GM10266 (cell line): ENCODE results near the gene CXCR4.

ENCODE experiments used
- DNase-seq: peaks from one replicate; pipeline ENCODE4 v3.0.0; 2012; ENCODE audit errors: extremely low spot score
- TF ChIP-seq, protein P1 (sequence below): IDR thresholded peaks from 2 replicates; pipeline ENCODE4 v1.5.1; 2012; ENCODE audit warnings: mild to moderate bottlenecking, low read depth; ENCODE audit not compliant: control insufficient read depth, insufficient read depth; ENCODE audit errors: missing control alignments

The CXCR4 gene

DNA sequence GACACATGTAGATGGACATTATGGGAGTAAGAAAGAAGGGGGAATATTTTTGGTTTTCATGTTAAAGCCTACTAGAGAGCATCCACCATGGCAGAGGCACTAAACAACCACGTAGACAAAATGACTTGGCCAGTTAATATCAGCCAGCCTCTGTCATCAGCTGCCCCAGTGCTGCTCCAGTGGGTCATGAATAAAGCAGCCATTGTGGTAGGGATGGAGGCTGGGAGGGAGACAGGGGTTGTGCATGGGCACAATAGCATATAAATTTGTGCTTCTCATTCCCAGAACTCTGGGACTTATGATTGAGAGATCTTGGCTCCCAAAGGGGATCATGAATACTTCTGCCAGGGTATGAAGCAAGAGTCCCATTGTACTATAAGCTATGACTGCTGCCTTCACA lies 31.1 kb upstream of the CXCR4 start:
- TF ChIP-seq, protein P1, sequence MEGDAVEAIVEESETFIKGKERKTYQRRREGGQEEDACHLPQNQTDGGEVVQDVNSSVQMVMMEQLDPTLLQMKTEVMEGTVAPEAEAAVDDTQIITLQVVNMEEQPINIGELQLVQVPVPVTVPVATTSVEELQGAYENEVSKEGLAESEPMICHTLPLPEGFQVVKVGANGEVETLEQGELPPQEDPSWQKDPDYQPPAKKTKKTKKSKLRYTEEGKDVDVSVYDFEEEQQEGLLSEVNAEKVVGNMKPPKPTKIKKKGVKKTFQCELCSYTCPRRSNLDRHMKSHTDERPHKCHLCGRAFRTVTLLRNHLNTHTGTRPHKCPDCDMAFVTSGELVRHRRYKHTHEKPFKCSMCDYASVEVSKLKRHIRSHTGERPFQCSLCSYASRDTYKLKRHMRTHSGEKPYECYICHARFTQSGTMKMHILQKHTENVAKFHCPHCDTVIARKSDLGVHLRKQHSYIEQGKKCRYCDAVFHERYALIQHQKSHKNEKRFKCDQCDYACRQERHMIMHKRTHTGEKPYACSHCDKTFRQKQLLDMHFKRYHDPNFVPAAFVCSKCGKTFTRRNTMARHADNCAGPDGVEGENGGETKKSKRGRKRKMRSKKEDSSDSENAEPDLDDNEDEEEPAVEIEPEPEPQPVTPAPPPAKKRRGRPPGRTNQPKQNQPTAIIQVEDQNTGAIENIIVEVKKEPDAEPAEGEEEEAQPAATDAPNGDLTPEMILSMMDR, result no peak
- DNase-seq, result no peak

- DNase-seq, result no peak
These were observed 28.6 kb upstream of the CXCR4 start for GRCh38 chr2:136146564-136146963.

DNA sequence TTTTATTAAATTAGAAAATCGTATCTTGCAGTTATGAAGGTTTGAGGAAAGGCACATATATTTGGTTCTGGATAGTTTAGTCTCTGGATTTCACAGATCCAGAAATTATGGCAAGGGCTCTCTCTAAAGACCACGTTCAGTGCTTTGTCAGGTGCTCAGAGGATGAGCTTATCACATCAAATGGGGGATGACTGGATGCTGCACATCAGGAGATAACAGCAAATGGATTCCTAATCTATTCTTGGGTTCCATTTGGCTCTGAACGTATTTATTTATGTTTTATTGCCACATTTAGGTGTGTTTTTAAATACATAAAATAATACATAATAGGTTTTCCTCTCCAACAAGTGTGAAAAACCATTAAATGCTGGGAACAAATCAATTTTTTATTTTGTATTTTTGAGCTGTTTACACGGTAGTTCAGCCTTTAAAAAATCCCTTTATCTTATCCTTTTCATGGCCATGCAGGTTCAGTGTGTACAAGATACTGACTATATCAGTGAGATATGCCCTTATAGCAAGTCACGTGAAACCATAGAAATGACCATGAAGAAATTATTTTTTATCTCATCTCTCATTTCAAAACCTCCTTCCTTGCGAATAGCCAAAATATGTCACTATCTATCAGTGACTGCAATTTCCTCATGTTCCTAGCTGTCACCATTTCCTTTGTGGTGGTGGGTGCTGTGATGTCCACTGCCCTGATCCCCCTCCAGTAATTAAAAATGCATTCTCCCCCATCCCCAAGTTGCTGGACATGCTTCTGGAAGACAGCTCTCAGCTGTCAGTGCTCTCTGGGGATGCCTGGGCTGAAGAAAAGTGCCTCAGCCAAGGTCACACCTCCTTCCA lies 25.9 kb upstream of the CXCR4 start:
- TF ChIP-seq, protein P1, result no peak
- DNase-seq, result no peak

More at GRCh38 chr2:136146564-136146963, 28.6 kb upstream of the CXCR4 start:
- TF ChIP-seq, protein P1, result no peak

DNA sequence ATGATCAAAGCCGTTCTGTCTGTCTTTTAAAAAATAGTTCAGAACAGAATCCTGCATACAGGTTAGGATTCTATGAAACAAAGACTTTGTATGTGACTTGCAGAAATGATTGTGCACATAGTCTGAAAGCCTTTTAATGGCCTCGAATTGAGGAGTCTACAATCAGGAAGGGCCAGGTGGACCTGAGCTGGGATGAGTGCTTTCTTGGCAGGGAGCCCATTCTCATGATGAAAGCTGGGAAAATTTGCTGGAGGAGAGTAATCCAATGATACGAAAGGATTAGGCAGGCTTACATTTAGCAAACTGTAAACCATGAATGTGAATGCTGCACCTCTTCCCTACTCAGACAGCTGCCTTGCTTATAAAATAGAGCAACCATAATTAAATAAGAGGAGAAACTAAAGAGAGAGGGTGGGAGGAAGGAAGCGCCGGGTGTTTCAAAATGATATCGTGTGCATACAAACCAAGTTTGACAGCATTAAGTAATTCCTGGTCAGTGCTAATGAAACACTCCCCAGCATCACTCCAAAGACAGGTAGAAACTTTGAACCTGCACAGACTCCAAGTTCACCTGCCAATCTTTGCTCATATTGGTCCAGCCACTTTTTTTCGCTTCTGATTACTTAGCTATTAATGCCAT lies 23.7 kb upstream of the CXCR4 start:
- TF ChIP-seq, protein P1, result no peak
- no peak for DNase-seq

DNA sequence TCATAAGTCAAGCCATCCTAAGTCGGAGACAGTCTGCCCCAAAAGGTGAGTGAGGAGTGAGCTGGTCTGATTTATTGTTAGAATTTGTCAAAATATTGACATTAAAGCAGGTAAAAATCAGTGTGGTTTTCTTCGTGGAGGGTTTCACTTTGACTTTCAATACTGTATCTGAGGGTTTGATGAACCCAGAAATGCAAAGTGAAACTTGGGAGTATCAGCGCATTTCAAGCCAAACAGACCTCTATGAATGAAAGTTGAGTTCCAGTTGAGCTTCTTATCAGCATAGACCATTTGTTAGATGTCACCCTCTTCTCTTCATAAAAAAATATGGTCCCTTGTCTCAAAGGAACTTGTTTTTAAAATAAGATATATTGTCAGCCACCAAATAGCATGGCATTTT lies 21.7 kb upstream of the CXCR4 start:
- TF ChIP-seq, protein P1, result no peak
- DNase-seq, result no peak

DNA sequence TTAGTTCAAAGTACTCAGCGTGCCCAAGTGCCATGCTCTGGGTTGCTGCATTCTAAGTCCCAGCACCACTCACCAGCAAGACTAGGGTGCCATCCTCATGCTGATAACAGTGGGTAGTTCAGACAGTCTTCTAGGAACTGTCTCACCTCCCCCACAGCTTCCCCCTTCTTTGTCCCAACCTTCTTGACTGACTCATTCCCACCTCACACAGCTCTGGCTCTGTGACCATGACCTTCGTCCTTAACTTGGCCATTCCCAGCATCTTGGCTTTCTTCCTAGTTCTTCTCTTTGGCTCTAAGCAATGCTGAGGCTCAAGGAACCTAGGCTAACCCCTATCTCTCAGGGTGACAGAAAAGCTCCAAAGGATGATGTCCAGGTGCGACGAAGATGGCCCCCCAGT lies 20.0 kb upstream of the CXCR4 start:
- DNase-seq, result no peak
- TF ChIP-seq, protein P1, result no peak

GRCh38 chr2:136136931-136137330 lies 19.0 kb upstream of the CXCR4 start:
- no peak for DNase-seq
- TF ChIP-seq, protein P1, result no peak
